Mucosa of rectum (tissue), 2 donors: ENCODE measurements around the gene RPS6KA2.
A peak's percentile ranks its signal among the peaks of the same experiment; 100 is the strongest.

Source experiments
- H3K27ac ChIP-seq, 2 donors: one replicate each; pipeline ENCODE4 v1.7.0; 2013; ENCODE audit warnings: inconsistent platforms in 2 of 2, low read depth in 2 of 2, low read length in 2 of 2
- H3K27me3 ChIP-seq, 2 donors: one replicate each; pipeline ENCODE4 v1.7.0; 2013; ENCODE audit warnings: low read length in 2 of 2; ENCODE audit not compliant: control insufficient read depth in 2 of 2, insufficient read depth in 2 of 2
- H3K36me3 ChIP-seq, 2 donors: one replicate each; pipeline ENCODE4 v1.7.0; 2013; ENCODE audit warnings: low read length in 2 of 2; ENCODE audit not compliant: control insufficient read depth in 2 of 2, insufficient read depth in 2 of 2
- H3K4me1 ChIP-seq, 2 donors: one replicate each; pipeline ENCODE4 v1.7.0; 2013; ENCODE audit warnings: low read length in 2 of 2, mild to moderate bottlenecking in 1 of 2; ENCODE audit not compliant: control insufficient read depth in 2 of 2, insufficient read depth in 2 of 2
- H3K4me3 ChIP-seq, 2 donors: one replicate each; pipeline ENCODE4 v1.7.0; 2013; ENCODE audit warnings: low read length in 2 of 2
- H3K9ac ChIP-seq, 2 donors: one replicate each; pipeline ENCODE4 v1.7.0; 2013; ENCODE audit warnings: low read length in 2 of 2, low read depth in 1 of 2, mild to moderate bottlenecking in 1 of 2
- H3K9me3 ChIP-seq, 2 donors: one replicate each; pipeline ENCODE4 v1.7.0; 2013; ENCODE audit warnings: low read length in 2 of 2; ENCODE audit not compliant: control insufficient read depth in 2 of 2
- donor health status: healthy.
- donor health status: Normal muscosa, but diverticular disease.

The RPS6KA2 gene

DNA sequence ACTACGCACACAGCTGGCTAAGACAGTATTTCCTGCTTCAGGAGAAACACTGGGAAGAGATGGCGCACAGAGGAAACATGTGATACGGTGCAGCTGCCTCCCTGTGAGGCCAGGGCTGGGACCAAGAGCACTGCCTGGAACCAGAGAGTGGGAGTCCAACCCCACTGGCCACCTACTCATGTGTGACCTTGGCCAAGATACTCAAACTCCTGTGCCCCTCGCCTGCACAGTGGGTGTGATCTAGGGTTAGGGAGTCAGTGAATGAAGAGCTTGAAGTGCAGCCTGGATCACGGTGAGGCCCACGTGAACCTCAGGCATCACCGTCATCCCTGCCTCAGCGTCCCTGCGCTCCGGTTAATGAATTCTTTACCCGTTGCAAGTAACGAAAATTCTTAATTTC, 202.6 kb downstream of the RPS6KA2 start:
- no peak overlapping the region for H3K9ac ChIP-seq

DNA sequence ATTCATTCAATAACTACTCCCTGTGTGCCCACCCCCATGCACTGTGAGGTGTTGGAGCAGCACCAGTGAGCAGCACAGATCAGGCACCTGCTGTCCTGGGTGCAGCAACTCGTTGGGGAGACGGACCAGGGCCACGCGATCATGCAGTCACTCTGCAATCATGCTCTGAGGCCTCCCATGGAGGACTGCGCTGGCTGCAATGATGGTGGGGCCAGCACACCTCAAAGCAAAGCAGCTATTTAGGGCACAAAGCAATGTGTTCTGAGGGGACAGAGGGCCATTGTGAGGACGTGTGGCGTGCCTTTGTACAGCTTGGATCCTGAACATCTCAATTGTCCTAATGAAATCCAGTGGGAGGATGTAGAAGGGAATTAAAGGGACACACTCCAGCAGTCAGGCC, 203.3 kb downstream of the RPS6KA2 start:
- Histone ChIP-seq H3K36me3 (peaks cover 0 to 3% of the 10 kb centered on the region in 2 donors), H3K9ac (no peak overlapping the region)

More for the DNA sequence above, 202.6 kb downstream of the RPS6KA2 start:
- H3K27me3 ChIP-seq, result no peaks in the 10 kb centered on the region
- H3K36me3 ChIP-seq, result peaks cover 0 to 3% of the 10 kb centered on the region in 2 donors
- H3K27ac ChIP-seq, result no peak overlapping the region
- H3K9me3 ChIP-seq, result no peaks in the 10 kb centered on the region
- no peaks in the 10 kb centered on the region for H3K4me1 ChIP-seq
- H3K4me3 ChIP-seq, result no peak overlapping the region

DNA sequence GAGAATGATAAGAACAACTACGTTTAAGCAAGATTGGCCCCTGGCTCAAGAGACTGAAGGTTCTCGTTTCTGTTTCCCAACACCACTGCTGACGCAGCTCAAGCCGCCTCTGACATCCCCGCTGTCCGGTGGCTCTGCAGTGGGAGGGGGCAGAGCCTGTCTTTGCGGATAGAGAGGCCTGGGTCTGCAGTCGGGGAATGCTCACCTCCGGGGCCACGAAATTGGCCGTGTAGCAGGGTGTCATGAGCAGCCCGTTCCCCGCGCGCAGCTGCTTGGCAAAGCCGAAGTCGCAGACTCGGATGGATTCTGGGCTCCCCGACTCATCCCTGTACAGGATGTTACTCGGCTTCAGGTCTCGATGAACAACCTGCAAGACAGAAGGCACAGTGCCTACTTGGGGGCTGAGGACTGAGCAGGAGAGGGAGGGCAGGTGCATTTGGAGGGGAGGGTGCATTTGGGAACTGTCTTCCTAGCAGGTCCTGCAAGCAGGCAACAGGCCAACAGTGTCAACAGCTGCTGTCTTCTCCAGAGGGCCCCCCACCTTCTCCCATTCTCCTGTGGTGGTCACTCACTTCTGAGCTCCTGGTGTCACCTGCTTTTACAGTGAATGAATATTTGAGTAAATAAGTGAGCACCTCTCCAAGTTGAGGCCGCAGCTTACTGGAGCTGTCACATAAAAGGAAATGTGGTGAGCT, 203.9 kb downstream of the RPS6KA2 start:
- peaks cover 0 to 3% of the 10 kb centered on the region in 2 donors for H3K36me3 ChIP-seq
- H3K27me3 ChIP-seq, result no peaks in the 10 kb centered on the region
- H3K9me3 ChIP-seq, result no peaks in the 10 kb centered on the region
- H3K4me3 ChIP-seq, result no peak overlapping the region
- no peak overlapping the region for H3K27ac ChIP-seq
- no peaks in the 10 kb centered on the region for H3K4me1 ChIP-seq
- H3K9ac ChIP-seq, result no peak overlapping the region

More for the DNA sequence above, 203.3 kb downstream of the RPS6KA2 start:
- Histone ChIP-seq H3K4me3 (no peak overlapping the region), H3K27me3 (no peaks in the 10 kb centered on the region), H3K27ac (no peak overlapping the region), H3K4me1 (no peaks in the 10 kb centered on the region), H3K9me3 (no peaks in the 10 kb centered on the region)

DNA sequence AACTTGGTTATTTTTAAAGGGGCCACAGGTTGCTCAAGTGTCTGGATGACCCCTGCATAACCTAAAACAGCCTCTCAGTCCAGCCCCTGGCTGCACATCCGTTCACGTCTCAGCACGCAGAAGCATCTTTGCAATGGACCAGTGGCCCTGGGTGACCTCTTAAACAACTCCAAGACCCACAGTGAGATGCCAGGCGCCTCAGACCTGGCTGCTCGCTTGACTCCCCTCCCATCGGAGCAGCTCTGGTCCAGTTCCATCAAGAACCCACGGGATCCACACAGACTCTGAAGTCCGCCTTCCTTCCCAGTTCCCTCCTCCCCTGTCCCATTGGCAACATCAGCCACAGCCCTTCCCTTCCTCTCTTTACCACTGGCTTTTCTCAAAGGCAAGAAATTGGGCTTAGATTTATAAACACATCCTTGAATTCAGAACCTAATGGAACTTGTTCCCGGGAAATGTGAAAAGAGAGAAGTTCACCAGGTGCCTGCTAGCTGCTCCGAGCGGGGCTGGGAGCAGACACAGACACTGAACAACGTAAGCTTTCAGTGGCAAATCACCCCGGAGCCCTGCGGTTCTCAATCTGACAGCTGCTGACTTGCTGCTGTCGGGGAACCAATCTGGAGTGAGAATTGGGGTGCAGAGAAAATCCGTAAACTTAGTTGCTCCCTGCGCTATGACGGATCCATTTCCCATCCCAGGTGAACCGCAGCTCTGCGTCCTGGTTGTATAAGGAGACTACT, 204.7 kb downstream of the RPS6KA2 start:
- Histone ChIP-seq H3K27ac (no peak overlapping the region), H3K36me3 (peaks cover 0 to 3% of the 10 kb centered on the region in 2 donors), H3K9ac (no peak overlapping the region), H3K27me3 (no peaks in the 10 kb centered on the region), H3K9me3 (no peaks in the 10 kb centered on the region), H3K4me3 (no peak overlapping the region), H3K4me1 (no peaks in the 10 kb centered on the region)

DNA sequence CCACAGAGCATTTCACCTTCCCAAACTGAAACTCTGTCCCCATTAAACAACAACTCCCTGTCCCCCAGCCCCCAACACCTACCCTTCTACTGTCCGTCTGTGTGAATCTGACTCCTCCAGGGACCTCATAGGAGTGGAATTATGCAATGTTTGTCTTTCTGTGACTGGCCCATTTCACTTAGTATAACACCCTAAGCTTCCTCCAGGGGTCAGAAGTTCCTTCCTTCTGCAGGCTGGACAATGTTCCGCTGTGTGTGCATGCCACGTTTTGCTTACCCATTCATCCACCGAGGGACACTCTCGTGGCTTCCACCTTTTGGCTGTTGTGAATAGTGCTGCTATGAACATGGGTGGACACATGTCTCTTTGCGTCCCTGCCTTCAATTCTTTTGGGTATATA, 206.7 kb downstream of the RPS6KA2 start:
- H3K27ac ChIP-seq, result no peak overlapping the region

DNA sequence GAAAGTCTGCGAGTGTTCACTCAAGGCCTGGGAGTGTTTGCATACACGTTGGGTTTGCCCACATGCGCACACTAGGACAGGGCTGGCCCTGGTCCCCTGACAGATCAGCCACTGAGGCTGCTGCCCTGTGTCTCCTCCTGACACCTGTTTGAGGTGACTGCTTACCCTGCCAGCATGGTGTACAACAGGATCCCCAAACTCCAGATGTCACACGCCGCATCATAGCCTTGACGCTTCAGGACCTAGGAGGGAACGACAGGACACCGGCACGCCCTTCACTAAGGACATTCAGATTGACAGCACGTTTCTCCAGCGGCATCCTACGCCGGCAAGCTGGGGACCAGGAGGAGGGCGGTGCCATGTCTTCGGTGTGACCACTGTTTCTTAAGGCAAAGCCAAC, 207.3 kb downstream of the RPS6KA2 start:
- Histone ChIP-seq H3K27ac (peak overlapping the region in 1 of 2 donors; percentile 20), H3K36me3 (peaks cover 0 to 3% of the 10 kb centered on the region in 2 donors), H3K9me3 (no peaks in the 10 kb centered on the region), H3K27me3 (no peaks in the 10 kb centered on the region), H3K4me3 (no peak overlapping the region), H3K4me1 (no peaks in the 10 kb centered on the region), H3K9ac (no peak overlapping the region)

More for the DNA sequence above, 206.7 kb downstream of the RPS6KA2 start:
- Histone ChIP-seq H3K36me3 (peaks cover 0 to 3% of the 10 kb centered on the region in 2 donors), H3K9me3 (no peaks in the 10 kb centered on the region), H3K4me1 (no peaks in the 10 kb centered on the region), H3K27me3 (no peaks in the 10 kb centered on the region), H3K9ac (no peak overlapping the region), H3K4me3 (no peak overlapping the region)

DNA sequence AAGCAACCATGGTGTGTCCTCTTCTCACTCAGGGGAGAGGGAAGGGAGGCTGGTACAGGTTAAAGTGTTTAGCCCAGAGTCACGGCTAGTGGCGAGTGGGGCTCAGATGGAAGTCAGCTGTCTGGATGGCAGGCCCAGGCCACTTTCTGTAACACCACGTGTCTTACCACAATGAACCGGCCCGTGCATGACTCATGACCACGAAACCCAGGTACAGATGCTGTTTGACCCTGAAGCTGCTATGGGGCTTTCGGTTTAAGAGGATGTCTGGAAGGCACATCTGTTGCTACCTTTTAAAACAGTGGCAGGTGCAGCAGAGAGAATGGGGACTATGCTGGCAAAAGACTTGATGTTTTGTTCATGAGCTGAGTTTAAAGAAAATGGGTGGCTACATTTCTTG, 207.8 kb downstream of the RPS6KA2 start:
- Histone ChIP-seq H3K4me3 (no peak overlapping the region), H3K36me3 (peaks cover 0 to 1% of the 10 kb centered on the region in 2 donors), H3K4me1 (no peaks in the 10 kb centered on the region)

DNA sequence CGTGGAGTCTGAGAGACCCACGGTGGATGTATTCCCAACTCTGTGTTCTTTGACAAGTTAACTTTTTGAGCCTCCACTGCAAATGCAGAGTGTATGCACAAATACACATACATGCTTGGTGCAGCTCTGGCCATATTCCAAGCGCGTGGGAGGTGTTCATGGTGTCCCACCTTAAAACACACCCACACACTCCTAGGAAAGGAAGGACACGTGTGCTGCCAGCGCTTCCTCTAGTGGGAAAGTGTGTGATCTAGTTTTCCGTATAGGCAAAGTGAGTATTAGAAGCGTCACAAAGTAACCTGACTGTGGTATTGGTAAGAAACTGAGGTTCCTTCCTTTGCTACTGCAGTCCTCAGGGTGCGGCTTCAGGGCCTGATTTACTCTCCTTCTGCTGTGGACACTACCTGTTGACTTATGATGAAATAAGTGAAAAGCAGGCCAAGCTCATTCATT, 208.3 kb downstream of the RPS6KA2 start:
- Histone ChIP-seq H3K4me3 (no peak overlapping the region), H3K27ac (no peak overlapping the region), H3K9me3 (no peaks in the 10 kb centered on the region), H3K4me1 (no peaks in the 10 kb centered on the region), H3K27me3 (no peaks in the 10 kb centered on the region), H3K9ac (no peak overlapping the region), H3K36me3 (no peaks in the 10 kb centered on the region)

More for the DNA sequence above, 207.8 kb downstream of the RPS6KA2 start:
- no peak overlapping the region for H3K9ac ChIP-seq
- H3K9me3 ChIP-seq, result no peaks in the 10 kb centered on the region
- H3K27me3 ChIP-seq, result no peaks in the 10 kb centered on the region
- peak overlapping the region in 1 of 2 donors; percentile 20 for H3K27ac ChIP-seq

DNA sequence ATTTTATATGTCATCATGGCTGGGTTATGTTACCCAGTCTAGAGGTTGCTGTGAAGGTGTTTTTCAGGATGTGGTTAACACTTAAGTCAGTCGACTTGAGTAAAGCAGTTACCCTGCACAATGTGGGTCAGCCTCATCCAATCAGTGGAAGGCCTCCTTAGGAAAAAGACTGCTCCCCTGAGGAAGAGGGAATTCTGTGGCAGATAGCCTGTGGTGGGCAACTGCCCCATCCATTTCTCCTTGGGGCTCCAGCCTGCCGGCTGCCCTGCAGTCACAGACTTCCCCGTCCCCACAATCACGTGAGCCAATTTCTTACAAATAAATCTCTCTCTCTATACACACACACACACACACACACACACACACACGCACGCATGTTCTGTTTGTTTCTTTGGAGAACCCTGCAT, 209.8 kb downstream of the RPS6KA2 start:
- Histone ChIP-seq H3K9me3 (no peaks in the 10 kb centered on the region), H3K9ac (no peak overlapping the region), H3K4me1 (no peaks in the 10 kb centered on the region), H3K36me3 (peaks cover 0 to 2% of the 10 kb centered on the region in 2 donors), H3K27ac (peak overlapping the region in 1 of 2 donors; percentile 26), H3K27me3 (no peaks in the 10 kb centered on the region), H3K4me3 (no peak overlapping the region)

DNA sequence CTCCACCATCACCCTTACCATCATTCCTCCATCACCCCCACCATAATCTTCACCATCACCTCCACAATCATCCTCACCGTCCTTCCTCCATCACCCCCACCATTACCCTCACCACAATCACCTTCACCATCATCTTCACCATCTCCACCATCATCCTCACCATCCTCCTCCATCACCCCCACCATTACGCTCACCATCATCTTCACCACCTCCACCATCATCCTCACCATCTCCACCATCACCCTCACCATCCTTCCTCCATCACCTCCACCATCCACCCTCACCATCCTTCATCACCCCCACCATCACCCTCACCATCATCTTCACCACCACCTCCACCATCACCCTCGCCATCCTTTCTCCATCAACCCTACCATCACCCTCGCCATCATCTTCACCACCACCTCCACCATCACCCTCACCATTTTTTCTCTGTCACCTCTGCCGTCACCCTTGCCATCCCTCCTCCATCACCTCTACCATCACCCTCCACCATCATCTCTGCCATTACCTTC, 211.2 kb downstream of the RPS6KA2 start:
- H3K9me3 ChIP-seq, result no peaks in the 10 kb centered on the region
- peaks cover 0 to 2% of the 10 kb centered on the region in 2 donors for H3K36me3 ChIP-seq
- H3K9ac ChIP-seq, result no peak overlapping the region
- no peak overlapping the region for H3K4me3 ChIP-seq
- H3K4me1 ChIP-seq, result no peaks in the 10 kb centered on the region
- H3K27me3 ChIP-seq, result no peaks in the 10 kb centered on the region
- H3K27ac ChIP-seq, result peak overlapping the region in 1 of 2 donors; percentile 35
